ENCODE data around the gene PDE4D.

PDE4D gene

GRCh38 chr5:59125011-59125961, 768.2 kb downstream of the PDE4D start:
- DNase-seq, result peak; percentile 61

GRCh38 chr5:59123595-59124561, 769.6 kb downstream of the PDE4D start:
- no peak for DNase-seq

DNA sequence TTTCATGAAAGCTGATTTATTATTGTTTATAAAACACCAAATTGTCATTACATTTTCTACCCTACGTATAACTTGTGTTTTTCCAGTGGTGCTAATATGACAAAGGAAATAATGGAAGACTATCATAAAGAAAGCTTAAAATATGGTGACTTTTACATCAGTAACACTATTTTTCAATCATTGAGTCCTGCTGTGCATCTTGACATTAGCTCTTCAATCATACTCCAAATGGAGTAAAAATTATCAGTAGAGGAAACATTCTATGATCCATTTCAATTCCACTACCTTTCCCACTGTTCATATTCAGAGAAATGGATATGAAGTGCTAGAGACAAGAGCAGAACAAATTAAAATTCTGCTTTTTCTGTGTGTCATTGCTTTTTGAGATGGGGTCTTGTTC, 774.0 kb downstream of the PDE4D start:
- DNase-seq, result no peak

- DNase-seq, result no peak
These were observed 776.2 kb downstream of the PDE4D start for GRCh38 chr5:59117320-59117719.

DNA sequence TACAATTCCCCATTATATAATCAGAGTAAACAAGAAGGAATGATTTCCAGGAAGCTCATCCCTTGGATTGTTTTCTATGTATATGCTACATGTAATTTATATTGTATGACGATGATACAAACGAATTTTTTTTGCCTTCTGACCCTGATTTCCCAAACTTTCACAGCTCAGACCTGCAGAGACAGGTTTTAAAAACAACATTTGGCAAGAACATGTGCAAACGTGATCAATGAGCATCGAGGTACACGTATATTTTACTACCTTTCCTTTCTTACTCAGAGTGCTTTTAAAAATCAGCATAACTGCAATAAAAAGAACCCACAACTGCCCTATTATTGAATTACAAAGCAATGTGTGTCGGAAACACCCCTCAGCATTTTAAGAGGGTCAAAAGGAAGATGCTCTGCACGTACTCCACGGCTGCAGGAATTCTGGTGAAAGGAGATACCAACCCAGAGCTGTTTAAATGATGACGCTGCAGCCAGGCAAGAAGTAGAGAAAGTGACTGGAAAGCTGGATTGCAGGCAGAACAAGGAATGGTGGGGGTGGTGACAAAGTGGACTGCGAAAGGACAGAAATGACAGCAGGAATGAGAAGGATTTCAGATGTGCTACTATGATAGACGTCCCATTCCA, 777.2 kb downstream of the PDE4D start:
- DNase-seq, result peak; percentile 78

- peak; percentile 80 for DNase-seq
These were observed 778.2 kb downstream of the PDE4D start for GRCh38 chr5:59115345-59115744.

GRCh38 chr5:59109383-59109782, 784.1 kb downstream of the PDE4D start:
- no peak for DNase-seq

GRCh38 chr5:59107692-59108091, 785.8 kb downstream of the PDE4D start:
- DNase-seq, result peak; percentile 28

- peak; percentile 35 for DNase-seq
These were observed 789.0 kb downstream of the PDE4D start for GRCh38 chr5:59104400-59105127.

- DNase-seq, result peak; percentile 9
These were observed 790.2 kb downstream of the PDE4D start for GRCh38 chr5:59103303-59103702.

DNA sequence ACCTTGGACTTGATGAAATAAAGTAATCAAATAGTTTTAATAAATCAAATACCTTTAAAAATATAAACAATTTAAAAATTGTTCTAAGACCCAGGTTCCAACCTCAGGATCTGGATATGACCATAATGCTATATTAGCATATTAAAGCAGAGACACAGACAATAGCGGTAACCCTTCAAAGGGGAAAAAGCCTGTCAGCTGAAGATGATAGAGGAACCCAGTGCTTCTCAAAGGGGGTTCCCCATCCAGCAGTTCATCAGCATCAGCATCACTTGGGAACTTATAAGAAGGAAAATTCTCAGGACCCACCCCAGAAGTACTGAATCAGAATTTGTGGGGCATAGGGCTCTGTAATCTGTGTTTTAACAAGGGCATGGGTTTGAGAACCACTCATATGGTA, 791.1 kb downstream of the PDE4D start:
- no peak for DNase-seq

DNA sequence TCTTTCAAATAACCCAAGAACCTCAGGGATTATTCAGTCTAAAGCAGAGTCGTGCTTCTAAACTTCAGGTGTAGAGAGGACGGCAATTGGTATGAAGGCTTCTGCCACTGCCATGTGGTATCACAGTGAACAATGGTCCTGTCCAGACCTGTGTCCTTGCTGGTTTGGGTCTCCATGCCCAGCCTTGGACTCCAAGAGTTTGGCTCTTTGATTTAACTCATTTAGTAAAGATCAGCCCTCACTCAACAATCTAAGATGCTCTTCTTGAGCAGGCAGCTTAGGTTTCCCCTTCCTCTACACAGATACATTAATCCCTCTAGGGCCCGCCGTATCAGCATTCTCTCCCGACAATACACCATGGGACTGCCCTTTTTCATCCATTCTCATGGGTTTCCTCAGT, 792.7 kb downstream of the PDE4D start:
- no peak for DNase-seq

- DNase-seq, result no peak
These were observed 793.6 kb downstream of the PDE4D start for GRCh38 chr5:59099995-59100345.

GRCh38 chr5:59099270-59099994, 794.1 kb downstream of the PDE4D start:
- DNase-seq, result peak; percentile 85

GRCh38 chr5:59098743-59099142, 794.8 kb downstream of the PDE4D start:
- no peak for DNase-seq

- no peak for DNase-seq
These were observed 795.8 kb downstream of the PDE4D start for GRCh38 chr5:59097712-59098111.

- DNase-seq, result peak; percentile 66
These were observed 796.4 kb downstream of the PDE4D start for GRCh38 chr5:59097116-59097515.

DNA sequence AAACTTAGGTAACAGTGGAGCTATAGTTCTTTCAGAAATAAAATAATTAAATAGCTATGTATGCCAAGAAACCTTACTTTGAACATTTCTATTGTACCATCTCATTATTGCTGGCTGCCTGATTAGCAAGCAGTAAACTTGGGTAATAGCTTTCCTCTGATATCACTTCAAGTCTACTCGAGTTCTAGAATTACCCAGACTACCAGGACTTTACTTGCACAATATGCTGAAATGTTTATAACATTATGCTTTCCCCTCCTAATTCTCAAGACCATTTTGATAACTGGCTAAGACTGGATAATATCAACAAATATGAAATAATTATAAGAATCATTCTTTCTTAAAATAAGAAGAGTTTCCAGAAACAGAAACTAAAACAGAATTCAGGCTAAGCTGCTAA, 798.0 kb downstream of the PDE4D start:
- DNase-seq, result peak; percentile 14

DNA sequence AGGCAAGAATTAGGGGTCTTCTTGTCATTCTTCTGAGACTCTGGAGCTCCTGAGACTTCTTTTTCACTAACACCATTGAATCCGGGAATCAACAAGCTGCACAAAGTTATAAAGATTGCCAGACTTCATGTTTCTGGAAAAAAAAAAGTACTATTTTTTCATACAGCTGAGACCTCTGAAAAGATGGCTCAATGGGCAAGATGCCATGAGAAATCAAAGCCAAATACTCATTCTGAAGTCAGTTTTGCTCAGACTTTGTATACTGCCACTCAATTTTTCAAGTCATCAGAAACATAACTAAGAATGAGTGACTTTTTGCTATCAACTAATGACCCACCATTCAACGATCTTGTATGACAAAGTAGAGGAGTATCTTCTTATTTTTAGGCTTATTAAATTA, 798.7 kb downstream of the PDE4D start:
- DNase-seq, result peak; percentile 17

DNA sequence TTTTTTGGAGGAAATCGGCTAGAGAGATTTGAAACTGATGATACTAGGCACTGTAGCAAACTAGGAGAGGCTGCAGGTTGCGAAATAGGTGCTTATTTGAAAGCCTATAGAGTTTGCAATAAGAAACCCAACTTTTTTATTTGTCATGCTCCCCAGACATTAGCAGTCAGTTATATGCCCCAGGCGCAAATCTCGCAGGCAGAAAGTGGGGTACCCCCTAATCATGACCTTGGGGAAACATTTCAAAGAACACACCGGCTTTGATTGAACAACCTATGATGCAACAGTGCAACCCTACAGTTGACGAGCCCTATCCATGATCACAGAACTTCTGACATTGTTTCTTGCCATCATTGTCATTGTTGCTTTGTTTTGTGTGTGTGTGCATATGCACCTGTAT, 800.2 kb downstream of the PDE4D start:
- DNase-seq, result no peak

DNA sequence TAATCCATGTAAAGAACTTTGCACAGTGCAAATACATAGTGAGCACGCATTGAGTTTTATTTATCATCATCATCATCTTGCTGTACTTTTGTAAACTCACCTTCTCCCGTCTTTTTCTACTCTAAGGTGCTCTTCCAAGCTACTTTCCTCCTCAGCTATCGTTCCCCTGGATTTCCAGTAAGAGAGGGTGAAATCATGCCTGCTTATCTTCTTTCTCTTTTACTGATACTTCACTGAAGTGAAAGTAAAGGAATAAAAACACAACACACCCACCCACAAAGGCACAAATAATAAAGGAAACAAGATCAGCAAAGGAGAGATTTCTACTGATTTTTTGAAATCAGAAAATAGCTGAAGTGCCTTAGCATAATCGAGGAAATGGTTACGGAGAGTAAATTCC, 800.8 kb downstream of the PDE4D start:
- DNase-seq, result no peak

DNA sequence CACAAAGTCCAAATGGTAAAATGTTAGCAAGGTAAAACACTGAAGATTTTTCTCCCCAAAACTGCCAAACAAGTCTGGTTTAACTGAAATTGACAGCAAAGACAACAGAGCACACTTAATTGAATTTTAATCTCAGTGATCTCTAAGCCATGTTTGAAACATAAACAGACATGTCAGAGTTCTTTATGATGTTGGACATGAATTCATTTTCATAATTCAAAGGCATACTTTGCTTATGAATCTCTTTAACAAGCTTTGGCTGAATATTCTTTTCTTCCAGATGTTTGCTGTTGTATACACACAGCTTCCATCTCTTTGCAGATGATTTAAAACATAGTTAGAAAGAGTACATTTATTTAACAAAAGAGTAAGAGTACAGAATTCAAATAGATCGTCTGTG, 801.6 kb downstream of the PDE4D start:
- no peak for DNase-seq
